ENCODE data around the gene GPRC6A.

DNA sequence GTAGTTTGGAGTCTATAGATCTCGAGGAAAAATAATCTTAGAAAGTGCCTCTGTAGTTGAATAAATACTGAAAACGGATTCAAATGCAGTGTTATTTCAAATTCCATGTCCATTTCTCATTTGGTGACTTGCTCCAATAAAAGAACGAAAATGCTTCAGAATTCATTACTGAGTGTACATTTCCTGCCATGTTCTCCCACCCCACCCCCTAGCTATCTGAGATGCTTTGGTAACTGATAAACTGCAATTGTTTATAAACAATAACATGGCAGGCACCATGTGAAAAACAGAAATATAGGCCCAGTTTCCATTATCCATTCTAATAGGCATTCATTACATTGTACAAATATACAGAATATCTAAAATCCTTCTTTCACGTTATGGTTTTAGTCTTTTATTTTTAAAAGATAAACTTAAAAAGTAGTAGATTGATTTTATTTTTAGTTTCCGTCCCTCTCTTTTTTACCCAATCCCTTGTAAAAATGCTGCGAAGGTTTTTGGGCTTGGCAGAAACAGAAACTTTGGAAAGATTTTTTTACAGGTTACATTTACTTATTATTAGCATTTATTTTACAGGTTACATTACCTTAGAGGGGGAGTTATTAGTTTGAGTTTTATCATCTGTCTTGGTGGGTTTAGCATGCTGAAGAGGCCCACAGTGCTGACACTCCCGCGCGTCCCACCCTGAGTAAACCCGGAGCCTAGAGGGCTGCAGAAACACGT is 64.8 kb downstream of the GPRC6A start:
- TF ChIP-seq, protein P1, sequence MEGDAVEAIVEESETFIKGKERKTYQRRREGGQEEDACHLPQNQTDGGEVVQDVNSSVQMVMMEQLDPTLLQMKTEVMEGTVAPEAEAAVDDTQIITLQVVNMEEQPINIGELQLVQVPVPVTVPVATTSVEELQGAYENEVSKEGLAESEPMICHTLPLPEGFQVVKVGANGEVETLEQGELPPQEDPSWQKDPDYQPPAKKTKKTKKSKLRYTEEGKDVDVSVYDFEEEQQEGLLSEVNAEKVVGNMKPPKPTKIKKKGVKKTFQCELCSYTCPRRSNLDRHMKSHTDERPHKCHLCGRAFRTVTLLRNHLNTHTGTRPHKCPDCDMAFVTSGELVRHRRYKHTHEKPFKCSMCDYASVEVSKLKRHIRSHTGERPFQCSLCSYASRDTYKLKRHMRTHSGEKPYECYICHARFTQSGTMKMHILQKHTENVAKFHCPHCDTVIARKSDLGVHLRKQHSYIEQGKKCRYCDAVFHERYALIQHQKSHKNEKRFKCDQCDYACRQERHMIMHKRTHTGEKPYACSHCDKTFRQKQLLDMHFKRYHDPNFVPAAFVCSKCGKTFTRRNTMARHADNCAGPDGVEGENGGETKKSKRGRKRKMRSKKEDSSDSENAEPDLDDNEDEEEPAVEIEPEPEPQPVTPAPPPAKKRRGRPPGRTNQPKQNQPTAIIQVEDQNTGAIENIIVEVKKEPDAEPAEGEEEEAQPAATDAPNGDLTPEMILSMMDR (IDR thresholded peaks at IDR 0.05 in 8 of 11, conservative IDR thresholded peaks at IDR 0.05 in 3 of 11): no peak
- TF ChIP-seq POLR2A (IDR thresholded peaks at IDR 0.05): no peak
- TF ChIP-seq POLR2AphosphoS5 (IDR thresholded peaks at IDR 0.05): no peak

All from spleen (tissue), 7 donors.